Kidney epithelial cell (primary cell): ENCODE data around the gene ENTR1. TPM values are rescaled to one million over a fixed set of nuclear protein-coding genes. Genes with fewer than 3 reads are reported as not detected.
"Not testable (repeated sequence)": the region's sequence is repeated elsewhere in the genome, so short reads cannot be mapped to it uniquely, and the experiment has no call there.

Experiments used
- DNase-seq: peaks from one replicate; pipeline ENCODE4 v3.0.0-alpha.2; 2010; ENCODE audit warnings: low read depth
- H3K27me3 ChIP-seq: 2 replicates; pipeline ENCODE4 v1.6.0; 2011; ENCODE audit warnings: low read length; ENCODE audit not compliant: control insufficient read depth, insufficient read depth
- H3K36me3 ChIP-seq: 2 replicates; pipeline ENCODE4 v1.5.1; 2011; ENCODE audit warnings: low read length; ENCODE audit not compliant: control insufficient read depth, insufficient read depth
- H3K4me3 ChIP-seq: 2 replicates; pipeline ENCODE4 v1.5.1; 2011; ENCODE audit warnings: low read depth, mild to moderate bottlenecking, control low read depth, low read length
- CTCF ChIP-seq: IDR thresholded peaks from 2 replicates; pipeline ENCODE4 v1.5.1; 2011; ENCODE audit warnings: mild to moderate bottlenecking, moderate library complexity, low read length, control low read depth, inconsistent platforms; ENCODE audit not compliant: insufficient read depth, poor library complexity, severe bottlenecking
- total RNA-seq: library from RNA; depleted of rRNA; stranded (reverse); fragments of >200 nt; gene quantifications from 2 replicates; pipeline ENCODE4 v1.2.3, GENCODE V29; 2015

The ENTR1 gene
- total RNA-seq, 1 donor from 2014 or later = 71.4 TPM

DNA sequence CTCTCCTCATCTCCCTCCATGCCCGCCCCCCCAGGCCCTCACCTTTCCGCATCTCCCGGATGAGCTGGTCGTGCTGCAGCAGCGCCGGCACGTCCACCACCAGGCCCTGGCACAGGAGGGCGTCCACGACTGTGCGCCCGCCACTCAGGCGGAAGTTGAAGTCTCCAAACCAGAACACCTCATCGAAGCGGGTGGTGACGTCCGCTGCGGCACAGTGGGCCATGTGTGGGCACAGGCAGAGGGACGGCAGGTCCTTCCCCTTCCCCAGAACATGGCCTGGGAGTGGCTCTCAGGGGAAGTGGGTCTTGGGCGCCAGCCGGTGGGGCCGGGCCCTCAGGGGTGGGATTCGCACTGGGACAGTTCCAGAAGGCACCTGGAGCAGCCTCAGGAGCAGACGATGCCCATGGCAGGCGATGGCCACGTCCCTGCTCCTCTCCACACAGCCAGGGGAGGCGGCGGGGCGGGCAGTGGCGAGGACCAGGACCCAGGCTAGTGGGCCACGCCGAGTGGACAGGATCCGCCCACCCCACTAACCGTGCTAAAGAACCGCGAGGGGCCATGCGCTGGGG, 21.5 kb upstream of the ENTR1 start:
- no peak for DNase-seq
- peaks cover 1% of the 10 kb centered on the region for H3K36me3 ChIP-seq
- H3K27me3 ChIP-seq = no peaks in the 10 kb centered on the region
- H3K4me3 ChIP-seq = no peak overlapping the region
- no peak for TF ChIP-seq CTCF

GRCh38 chr9:136430588-136431234, 20.3 kb upstream of the ENTR1 start:
- Histone ChIP-seq H3K27me3 (no peaks in the 10 kb centered on the region), H3K36me3 (peaks cover 1% of the 10 kb centered on the region), H3K4me3 (no peak overlapping the region)
- DNase-seq = no peak
- no peak for TF ChIP-seq CTCF

GRCh38 chr9:136429683-136430491, 19.5 kb upstream of the ENTR1 start:
- H3K4me3 ChIP-seq = no peak overlapping the region
- no peak for TF ChIP-seq CTCF

GRCh38 chr9:136429075-136429628, 18.7 kb upstream of the ENTR1 start:
- Histone ChIP-seq H3K27me3 (no peaks in the 10 kb centered on the region), H3K4me3 (no peak overlapping the region), H3K36me3 (peaks cover 1% of the 10 kb centered on the region)
- no peak for TF ChIP-seq CTCF
- no peak for DNase-seq

More at GRCh38 chr9:136429683-136430491, 19.5 kb upstream of the ENTR1 start:
- Histone ChIP-seq H3K27me3 (no peaks in the 10 kb centered on the region), H3K36me3 (peaks cover 1% of the 10 kb centered on the region)
- DNase-seq = no peak

DNA sequence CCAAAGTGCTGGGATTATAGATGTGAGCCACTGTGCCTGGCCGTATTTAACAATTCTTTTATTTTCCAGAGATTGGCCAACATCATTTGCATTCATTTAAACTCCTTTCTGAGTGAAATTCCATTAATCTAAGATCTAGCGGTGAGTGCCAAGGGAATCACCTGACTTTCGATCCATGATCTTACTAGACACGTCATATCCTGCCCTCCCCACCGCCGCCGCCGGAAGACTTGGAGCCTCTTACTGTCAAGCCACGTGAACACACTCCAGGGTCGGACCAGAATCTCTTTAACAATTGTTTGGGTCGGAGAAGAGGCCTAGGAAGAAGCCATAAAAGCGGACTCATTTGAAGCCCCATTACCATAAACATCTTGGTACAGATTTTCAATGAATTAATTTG, 16.4 kb upstream of the ENTR1 start:
- DNase-seq = no peak
- Histone ChIP-seq H3K27me3 (no peaks in the 10 kb centered on the region), H3K36me3 (peaks cover 1% of the 10 kb centered on the region), H3K4me3 (no peak overlapping the region)
- no peak for TF ChIP-seq CTCF

DNA sequence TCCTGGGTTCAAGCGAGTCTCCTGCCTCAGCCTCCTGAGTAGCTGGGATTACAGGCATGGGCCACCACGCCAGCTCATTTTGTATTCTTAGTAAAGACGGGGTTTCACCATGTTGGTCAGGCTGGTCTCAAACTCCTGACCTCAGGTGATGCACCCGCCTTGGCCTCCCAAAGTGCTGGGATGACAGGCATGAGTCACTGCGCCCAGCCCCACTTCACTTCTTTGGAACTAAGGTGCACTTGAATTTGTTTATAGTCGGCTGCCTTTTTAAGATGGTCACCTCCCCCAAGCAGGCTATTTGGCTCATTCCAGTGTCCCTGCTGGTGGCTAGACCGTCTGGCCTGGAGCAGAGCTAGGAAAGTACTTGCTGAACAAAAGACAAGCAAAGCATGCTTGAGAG, 15.0 kb upstream of the ENTR1 start:
- not testable (repeated sequence) for H3K4me3 ChIP-seq

More for the DNA sequence above, 15.0 kb upstream of the ENTR1 start:
- not testable (repeated sequence) for DNase-seq, H3K27me3 ChIP-seq, H3K36me3 ChIP-seq
